ENCODE measurements around the gene LRP1B.

DNA sequence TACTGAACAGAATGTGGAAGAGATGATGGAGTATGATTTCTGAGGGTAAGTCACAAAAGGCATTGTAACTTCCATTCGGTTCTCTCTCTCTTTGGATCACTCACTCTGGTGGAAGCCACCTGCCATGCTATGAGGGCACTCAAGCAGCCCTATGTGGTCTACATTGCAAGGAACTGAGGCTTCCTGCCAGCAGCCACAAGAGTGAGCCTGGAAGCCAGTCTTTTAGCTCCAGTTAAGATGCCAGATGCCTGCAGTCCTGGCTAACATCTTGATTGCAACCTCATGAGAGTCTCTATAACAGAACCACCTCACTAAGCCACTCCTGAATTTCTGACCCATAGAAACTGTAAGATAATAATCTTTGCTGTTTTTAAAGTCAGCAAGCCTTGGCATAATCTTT, 935.7 kb downstream of the LRP1B start:
- TF ChIP-seq, protein P1, sequence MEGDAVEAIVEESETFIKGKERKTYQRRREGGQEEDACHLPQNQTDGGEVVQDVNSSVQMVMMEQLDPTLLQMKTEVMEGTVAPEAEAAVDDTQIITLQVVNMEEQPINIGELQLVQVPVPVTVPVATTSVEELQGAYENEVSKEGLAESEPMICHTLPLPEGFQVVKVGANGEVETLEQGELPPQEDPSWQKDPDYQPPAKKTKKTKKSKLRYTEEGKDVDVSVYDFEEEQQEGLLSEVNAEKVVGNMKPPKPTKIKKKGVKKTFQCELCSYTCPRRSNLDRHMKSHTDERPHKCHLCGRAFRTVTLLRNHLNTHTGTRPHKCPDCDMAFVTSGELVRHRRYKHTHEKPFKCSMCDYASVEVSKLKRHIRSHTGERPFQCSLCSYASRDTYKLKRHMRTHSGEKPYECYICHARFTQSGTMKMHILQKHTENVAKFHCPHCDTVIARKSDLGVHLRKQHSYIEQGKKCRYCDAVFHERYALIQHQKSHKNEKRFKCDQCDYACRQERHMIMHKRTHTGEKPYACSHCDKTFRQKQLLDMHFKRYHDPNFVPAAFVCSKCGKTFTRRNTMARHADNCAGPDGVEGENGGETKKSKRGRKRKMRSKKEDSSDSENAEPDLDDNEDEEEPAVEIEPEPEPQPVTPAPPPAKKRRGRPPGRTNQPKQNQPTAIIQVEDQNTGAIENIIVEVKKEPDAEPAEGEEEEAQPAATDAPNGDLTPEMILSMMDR (IDR thresholded peaks at IDR 0.05): no peak
- TF ChIP-seq POLR2A (IDR thresholded peaks at IDR 0.05): no peak

Data from vagina (tissue), 2 donors.